Tibial nerve (tissue), 4 donors: Measurements from ENCODE around the gene TCF12.

Source experiments
- EP300 ChIP-seq, 2 donors: sonication (generic); formaldehyde crosslinking; IDR thresholded peaks; one replicate each; pipeline ENCODE4 v1.6.1; 2017; ENCODE audit warnings: antibody characterized with exemption in 2 of 2, mild to moderate bottlenecking in 1 of 2
- POLR2A ChIP-seq, 2 donors: fragments of 450-650 bp; IDR thresholded peaks; one replicate each; pipeline ENCODE4 v1.6.1; 2017; ENCODE audit warnings: antibody characterized with exemption in 2 of 2, mild to moderate bottlenecking in 2 of 2, moderate library complexity in 2 of 2
- TF ChIP-seq, protein P1 (sequence below), 5 experiments: fragments of 200-600 bp in 3 of 5; fragments of 450-650 bp in 2 of 5; sonication (generic) in 3 of 5; IDR thresholded peaks; one replicate each; pipeline ENCODE4 v1.5.1; 2016 to 2019; ENCODE audit warnings: antibody characterized with exemption in 5 of 5, mild to moderate bottlenecking in 3 of 5, moderate library complexity in 2 of 5

DNA sequence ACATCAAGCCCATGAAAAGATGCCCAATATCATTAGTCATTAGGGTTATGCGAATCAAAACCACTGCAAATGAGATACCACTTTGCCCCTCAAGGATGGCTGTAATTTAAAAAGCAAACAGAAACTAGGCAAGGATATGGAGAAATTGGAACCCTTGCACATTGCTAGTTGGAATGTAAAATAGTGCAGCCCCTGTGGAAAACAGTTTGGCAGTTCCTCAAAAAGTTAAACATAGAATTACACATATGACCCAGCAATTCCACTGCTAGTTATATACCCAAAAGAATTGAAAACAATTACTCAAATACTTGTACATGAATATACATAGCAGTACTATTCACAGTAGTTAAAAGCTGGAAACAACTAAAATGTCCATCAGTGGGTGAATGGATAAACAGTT is 271.0 kb downstream of the TCF12 start:
- TF ChIP-seq, protein P1, sequence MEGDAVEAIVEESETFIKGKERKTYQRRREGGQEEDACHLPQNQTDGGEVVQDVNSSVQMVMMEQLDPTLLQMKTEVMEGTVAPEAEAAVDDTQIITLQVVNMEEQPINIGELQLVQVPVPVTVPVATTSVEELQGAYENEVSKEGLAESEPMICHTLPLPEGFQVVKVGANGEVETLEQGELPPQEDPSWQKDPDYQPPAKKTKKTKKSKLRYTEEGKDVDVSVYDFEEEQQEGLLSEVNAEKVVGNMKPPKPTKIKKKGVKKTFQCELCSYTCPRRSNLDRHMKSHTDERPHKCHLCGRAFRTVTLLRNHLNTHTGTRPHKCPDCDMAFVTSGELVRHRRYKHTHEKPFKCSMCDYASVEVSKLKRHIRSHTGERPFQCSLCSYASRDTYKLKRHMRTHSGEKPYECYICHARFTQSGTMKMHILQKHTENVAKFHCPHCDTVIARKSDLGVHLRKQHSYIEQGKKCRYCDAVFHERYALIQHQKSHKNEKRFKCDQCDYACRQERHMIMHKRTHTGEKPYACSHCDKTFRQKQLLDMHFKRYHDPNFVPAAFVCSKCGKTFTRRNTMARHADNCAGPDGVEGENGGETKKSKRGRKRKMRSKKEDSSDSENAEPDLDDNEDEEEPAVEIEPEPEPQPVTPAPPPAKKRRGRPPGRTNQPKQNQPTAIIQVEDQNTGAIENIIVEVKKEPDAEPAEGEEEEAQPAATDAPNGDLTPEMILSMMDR (IDR thresholded peaks at IDR 0.05): no peak
- TF ChIP-seq POLR2A (IDR thresholded peaks at IDR 0.05) (no peak), EP300 (IDR thresholded peaks at IDR 0.05) (no peak)
